Upper lobe of left lung (tissue), 6 donors: ENCODE results near the gene CAPN2. TPM values are rescaled to one million over a fixed set of nuclear protein-coding genes. Genes with fewer than 3 reads are reported as not detected.
"Not testable (repeated sequence)": the region's sequence is repeated elsewhere in the genome, so short reads cannot be mapped to it uniquely, and the experiment has no call there.

ENCODE experiments used
- ATAC-seq, 2 donors: fragments of 200-7000 bp; cut with Tn5 transposase; one replicate each; pipeline ENCODE4 v1.9.1; 2022; ENCODE audit warnings: mild to moderate bottlenecking in 2 of 2, moderate library complexity in 2 of 2; ENCODE audit not compliant: low FRiP score in 2 of 2
- DNase-seq, 2 donors: peaks; one replicate each; pipeline ENCODE4 v3.0.0-alpha.2; 2019 to 2020
- H3K27ac ChIP-seq, 4 donors: fragments of 200-600 bp; sonication (generic); one replicate each; pipeline ENCODE4 v1.5.1; 2016 to 2019
- H3K27me3 ChIP-seq, 4 donors: fragments of 200-600 bp; sonication (generic); one replicate each; pipeline ENCODE4 v1.5.1; 2017 to 2019
- H3K36me3 ChIP-seq, 4 donors: fragments of 200-600 bp; sonication (generic); one replicate each; pipeline ENCODE4 v1.5.1; 2016 to 2019
- H3K4me1 ChIP-seq, 4 donors: fragments of 200-600 bp; sonication (generic); one replicate each; pipeline ENCODE4 v1.5.1; 2018 to 2019
- H3K4me3 ChIP-seq, 4 donors: fragments of 200-600 bp; sonication (generic); one replicate each; pipeline ENCODE4 v1.5.1; 2017 to 2019; ENCODE audit warnings: mild to moderate bottlenecking in 2 of 4, moderate library complexity in 1 of 4
- H3K9me3 ChIP-seq, 4 donors: fragments of 200-600 bp; sonication (generic); one replicate each; pipeline ENCODE4 v1.5.1; 2018 to 2019
- EP300 ChIP-seq, 4 donors: sonication (generic); formaldehyde crosslinking; IDR thresholded peaks; one replicate each; pipeline ENCODE4 v1.5.1; 2017; ENCODE audit warnings: antibody characterized with exemption in 4 of 4, control low read depth in 2 of 4
- POLR2A ChIP-seq, 4 donors: fragments of 450-650 bp; IDR thresholded peaks; one replicate each; pipeline ENCODE4 v1.5.1; 2016 to 2017; ENCODE audit warnings: antibody characterized with exemption in 4 of 4, mild to moderate bottlenecking in 2 of 4
- POLR2AphosphoS5 ChIP-seq, 2 donors: sonication (generic); formaldehyde crosslinking; IDR thresholded peaks; one replicate each; pipeline ENCODE4 v1.5.1; 2017; ENCODE audit warnings: antibody characterized with exemption in 2 of 2
- WGBS, 2 donors: methylation state at CpG; one replicate each; pipeline ENCODE4 v1.1.5; 2017 to 2018; 5-methylcytosine and 5-hydroxymethylcytosine counted together
- total RNA-seq, 6 donors: library from RNA; depleted of rRNA in 4 of 6; stranded (reverse); fragments of >200 nt in 4 of 6; gene quantifications; one replicate each; pipeline versions ENCODE4 v1.1.0 to v1.2.1, GENCODE V29; 2016 to 2021
- TF ChIP-seq, protein P1 (sequence below), 6 experiments: fragments of 450-650 bp in 4 of 6; fragments of 200-600 bp in 2 of 6; sonication (generic) in 2 of 6; IDR thresholded peaks; one replicate each; pipeline ENCODE4 v1.5.1; 2016 to 2019; ENCODE audit warnings: antibody characterized with exemption in 6 of 6
- donor health status: DM: no; HTN: no; CAD: no; lungs with moderate emphysema.
- donor health status: DM: no; HTN: yes; CAD: no; lungs with severe emphysema.

The CAPN2 gene
- total RNA-seq, 6 donors from 2014 or later = 271 to 1,436 (median 427) TPM

DNA sequence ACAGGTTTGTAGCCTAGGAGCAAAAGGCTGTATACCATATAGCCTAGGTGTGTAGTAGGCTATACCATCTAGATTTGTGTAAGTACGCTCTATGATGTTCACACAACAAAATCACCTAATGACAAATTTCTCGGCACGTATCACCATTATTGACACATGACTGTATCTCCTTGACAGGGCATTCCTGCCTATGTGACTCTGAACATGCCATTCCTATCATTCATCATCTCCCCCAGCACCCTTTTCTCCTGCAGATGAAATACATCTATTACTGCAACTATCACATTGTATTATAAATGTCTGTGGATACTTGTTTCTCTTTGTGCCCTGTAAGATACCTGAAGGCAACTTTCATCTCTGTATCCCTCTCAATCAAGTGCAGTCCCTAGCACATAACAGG lies 103.5 kb downstream of the CAPN2 start:
- WGBS, 2 donors = 81 to 83% methylated on average over 3 of the region's 3 CpGs
- H3K9me3 ChIP-seq = no peaks in the 10 kb centered on the region
- no peaks in the 10 kb centered on the region for H3K27me3 ChIP-seq
- no peak overlapping the region for H3K27ac ChIP-seq
- ATAC-seq (no peak), DNase-seq (no peak)
- H3K4me3 ChIP-seq = no peak overlapping the region
- peaks cover 0 to 19% (median 8%) of the 10 kb centered on the region in 4 donors for H3K4me1 ChIP-seq
- TF ChIP-seq, protein P1, sequence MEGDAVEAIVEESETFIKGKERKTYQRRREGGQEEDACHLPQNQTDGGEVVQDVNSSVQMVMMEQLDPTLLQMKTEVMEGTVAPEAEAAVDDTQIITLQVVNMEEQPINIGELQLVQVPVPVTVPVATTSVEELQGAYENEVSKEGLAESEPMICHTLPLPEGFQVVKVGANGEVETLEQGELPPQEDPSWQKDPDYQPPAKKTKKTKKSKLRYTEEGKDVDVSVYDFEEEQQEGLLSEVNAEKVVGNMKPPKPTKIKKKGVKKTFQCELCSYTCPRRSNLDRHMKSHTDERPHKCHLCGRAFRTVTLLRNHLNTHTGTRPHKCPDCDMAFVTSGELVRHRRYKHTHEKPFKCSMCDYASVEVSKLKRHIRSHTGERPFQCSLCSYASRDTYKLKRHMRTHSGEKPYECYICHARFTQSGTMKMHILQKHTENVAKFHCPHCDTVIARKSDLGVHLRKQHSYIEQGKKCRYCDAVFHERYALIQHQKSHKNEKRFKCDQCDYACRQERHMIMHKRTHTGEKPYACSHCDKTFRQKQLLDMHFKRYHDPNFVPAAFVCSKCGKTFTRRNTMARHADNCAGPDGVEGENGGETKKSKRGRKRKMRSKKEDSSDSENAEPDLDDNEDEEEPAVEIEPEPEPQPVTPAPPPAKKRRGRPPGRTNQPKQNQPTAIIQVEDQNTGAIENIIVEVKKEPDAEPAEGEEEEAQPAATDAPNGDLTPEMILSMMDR (IDR thresholded peaks at IDR 0.05) = no peak
- TF ChIP-seq EP300 (IDR thresholded peaks at IDR 0.05) = no peak
- no peak for TF ChIP-seq POLR2A (IDR thresholded peaks at IDR 0.05)
- TF ChIP-seq POLR2AphosphoS5 (IDR thresholded peaks at IDR 0.05) = no peak
- H3K36me3 ChIP-seq = peaks cover 0 to 45% (median 26%) of the 10 kb centered on the region in 4 donors

- H3K4me1 ChIP-seq = peaks cover 0 to 23% (median 10%) of the 10 kb centered on the region in 4 donors
- not testable (repeated sequence) for H3K4me3 ChIP-seq, DNase-seq, ATAC-seq, H3K9me3 ChIP-seq, H3K27ac ChIP-seq, H3K27me3 ChIP-seq
- H3K36me3 ChIP-seq = peaks cover 0 to 37% (median 23%) of the 10 kb centered on the region in 4 donors
Observed at GRCh38 chr1:223817265-223817664, 104.9 kb downstream of the CAPN2 start.

- DNase-seq (no peak), ATAC-seq (peak; percentile 55 to 75)
- Histone ChIP-seq H3K4me1 (peaks cover 0 to 47% (median 21%) of the 10 kb centered on the region in 4 donors), H3K27ac (peak overlapping the region in 1 of 4 donors; percentile 7), H3K27me3 (no peaks in the 10 kb centered on the region), H3K9me3 (no peaks in the 10 kb centered on the region), H3K4me3 (no peak overlapping the region), H3K36me3 (peaks cover 0 to 14% (median 7%) of the 10 kb centered on the region in 4 donors)
- no peak for TF ChIP-seq EP300 (IDR thresholded peaks at IDR 0.05)
- WGBS, 2 donors = 64 to 67% methylated on average over 4 of the region's 4 CpGs
Observed at GRCh38 chr1:223819730-223820514, 107.6 kb downstream of the CAPN2 start.

GRCh38 chr1:223820515-223820858 lies 108.1 kb downstream of the CAPN2 start:
- ATAC-seq (no peak), DNase-seq (no peak)
- TF ChIP-seq POLR2AphosphoS5 (IDR thresholded peaks at IDR 0.05) (no peak), POLR2A (IDR thresholded peaks at IDR 0.05) (no peak), EP300 (IDR thresholded peaks at IDR 0.05) (no peak)
- TF ChIP-seq, protein P1 (IDR thresholded peaks at IDR 0.05) = no peak
- peaks cover 4 to 52% (median 24%) of the 10 kb centered on the region in 4 donors for H3K4me1 ChIP-seq
- H3K4me3 ChIP-seq = no peak overlapping the region
- H3K9me3 ChIP-seq = no peaks in the 10 kb centered on the region
- peaks cover 0 to 14% (median 7%) of the 10 kb centered on the region in 4 donors for H3K36me3 ChIP-seq
- H3K27ac ChIP-seq = peak overlapping the region in 1 of 4 donors; percentile 7
- 79 to 85% methylated on average over 2 of the region's 2 CpGs for WGBS, 2 donors
- no peaks in the 10 kb centered on the region for H3K27me3 ChIP-seq

- H3K9me3 ChIP-seq = no peaks in the 10 kb centered on the region
- no peaks in the 10 kb centered on the region for H3K27me3 ChIP-seq
- peaks cover 0 to 14% (median 7%) of the 10 kb centered on the region in 4 donors for H3K36me3 ChIP-seq
- DNase-seq (no peak), ATAC-seq (no peak)
- TF ChIP-seq, protein P1 (IDR thresholded peaks at IDR 0.05) = no peak
- TF ChIP-seq POLR2A (IDR thresholded peaks at IDR 0.05) (no peak), POLR2AphosphoS5 (IDR thresholded peaks at IDR 0.05) (no peak), EP300 (IDR thresholded peaks at IDR 0.05) (no peak)
- H3K27ac ChIP-seq = no peak overlapping the region
- peaks cover 9 to 57% (median 27%) of the 10 kb centered on the region in 4 donors for H3K4me1 ChIP-seq
- 94 to 95% methylated on average over 11 of the region's 11 CpGs for WGBS, 2 donors
- no peak overlapping the region for H3K4me3 ChIP-seq
Observed at GRCh38 chr1:223820971-223821370, 108.6 kb downstream of the CAPN2 start.

GRCh38 chr1:223824287-223824686 lies 111.9 kb downstream of the CAPN2 start:
- Histone ChIP-seq H3K4me3 (no peak overlapping the region), H3K36me3 (peaks cover 0 to 8% (median 7%) of the 10 kb centered on the region in 4 donors), H3K4me1 (peaks cover 25 to 69% (median 36%) of the 10 kb centered on the region in 4 donors), H3K27me3 (no peaks in the 10 kb centered on the region), H3K9me3 (no peaks in the 10 kb centered on the region), H3K27ac (no peak overlapping the region)
- ATAC-seq (no peak), DNase-seq (no peak)
- no peak for TF ChIP-seq EP300 (IDR thresholded peaks at IDR 0.05)
- 91 to 96% methylated on average over 9 of the region's 9 CpGs for WGBS, 2 donors
